ENCODE measurements around the gene BRINP2.
"Not testable (repeated sequence)": the region's sequence is repeated elsewhere in the genome, so short reads cannot be mapped to it uniquely, and the experiment has no call there.

The BRINP2 gene

GRCh38 chr1:177306019-177306415 lies 135.3 kb downstream of the BRINP2 start:
- Histone ChIP-seq H3K27ac (no peak overlapping the region), H3K9ac (no peak overlapping the region)
- TF ChIP-seq Cebpa-rat (IDR thresholded peaks at IDR 0.05) = no peak

DNA sequence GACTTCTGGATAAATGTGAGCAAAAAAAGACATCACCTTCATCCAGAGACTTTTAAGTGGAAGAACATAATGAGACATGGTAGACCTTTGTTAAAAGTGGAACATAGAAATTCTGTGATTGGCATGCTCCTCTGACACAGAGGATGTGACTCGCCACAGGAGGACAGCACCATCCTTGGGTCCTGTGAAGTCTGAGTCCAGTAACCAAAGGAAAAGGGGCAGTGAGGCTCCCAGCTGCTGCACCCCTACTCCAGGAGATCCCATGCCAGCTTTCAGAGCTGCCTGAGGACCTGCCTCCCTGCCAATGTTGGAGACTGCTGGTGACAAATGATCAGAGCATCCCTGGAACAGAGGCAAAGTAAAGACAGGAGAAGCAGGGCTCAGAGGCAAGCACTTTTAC lies 136.2 kb downstream of the BRINP2 start:
- H3K36me3 ChIP-seq = no peaks in the 10 kb centered on the region

More at GRCh38 chr1:177306019-177306415, 135.3 kb downstream of the BRINP2 start:
- Histone ChIP-seq H3K4me1 (no peaks in the 10 kb centered on the region), H3K9me3 (no peaks in the 10 kb centered on the region), H3K4me3 (no peak overlapping the region), H3K36me3 (no peaks in the 10 kb centered on the region), H3K27me3 (no peaks in the 10 kb centered on the region), H4K20me1 (no peaks in the 10 kb centered on the region), H3K4me2 (no peak overlapping the region)

DNA sequence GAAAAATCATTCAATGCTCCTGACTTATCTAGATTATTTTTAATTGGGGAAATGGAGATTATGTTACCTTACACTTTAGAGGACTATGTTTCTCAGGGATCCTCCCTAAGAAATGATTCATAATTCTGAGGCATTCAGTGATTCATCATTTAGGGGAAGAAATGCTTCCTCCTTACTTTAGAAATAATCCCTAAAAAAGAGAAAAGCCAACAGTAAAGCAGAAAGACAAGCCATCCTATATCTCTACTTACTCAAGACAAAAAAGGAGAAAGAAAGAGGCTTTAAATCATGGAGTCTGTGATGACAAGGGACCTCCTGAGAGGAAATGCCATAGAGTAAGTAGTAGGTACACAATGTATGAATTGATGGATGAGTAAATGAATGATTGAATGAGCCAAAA lies 137.0 kb downstream of the BRINP2 start:
- H3K27ac ChIP-seq = no peak overlapping the region

More for the DNA sequence above, 136.2 kb downstream of the BRINP2 start:
- Histone ChIP-seq H3K4me2 (no peak overlapping the region), H3K9ac (no peak overlapping the region), H3K4me3 (no peak overlapping the region), H3K27me3 (no peaks in the 10 kb centered on the region), H3K4me1 (no peaks in the 10 kb centered on the region), H3K27ac (no peak overlapping the region), H3K9me3 (no peaks in the 10 kb centered on the region), H4K20me1 (no peaks in the 10 kb centered on the region)
- TF ChIP-seq Cebpa-rat (IDR thresholded peaks at IDR 0.05) = no peak

GRCh38 chr1:177309880-177310279 lies 139.1 kb downstream of the BRINP2 start:
- TF ChIP-seq Cebpa-rat (IDR thresholded peaks at IDR 0.05) = no peak
- Histone ChIP-seq H3K36me3 (no peaks in the 10 kb centered on the region), H3K4me1 (no peaks in the 10 kb centered on the region), H3K9ac (no peak overlapping the region), H3K4me3 (no peak overlapping the region), H3K4me2 (no peak overlapping the region), H3K9me3 (no peaks in the 10 kb centered on the region), H3K27ac (no peak overlapping the region), H4K20me1 (no peaks in the 10 kb centered on the region), H3K27me3 (no peaks in the 10 kb centered on the region)

More for the DNA sequence above, 137.0 kb downstream of the BRINP2 start:
- Histone ChIP-seq H3K4me1 (no peaks in the 10 kb centered on the region), H3K9ac (no peak overlapping the region), H4K20me1 (no peaks in the 10 kb centered on the region), H3K27me3 (no peaks in the 10 kb centered on the region), H3K4me3 (no peak overlapping the region), H3K4me2 (no peak overlapping the region), H3K9me3 (no peaks in the 10 kb centered on the region), H3K36me3 (no peaks in the 10 kb centered on the region)
- TF ChIP-seq Cebpa-rat (IDR thresholded peaks at IDR 0.05) = no peak

DNA sequence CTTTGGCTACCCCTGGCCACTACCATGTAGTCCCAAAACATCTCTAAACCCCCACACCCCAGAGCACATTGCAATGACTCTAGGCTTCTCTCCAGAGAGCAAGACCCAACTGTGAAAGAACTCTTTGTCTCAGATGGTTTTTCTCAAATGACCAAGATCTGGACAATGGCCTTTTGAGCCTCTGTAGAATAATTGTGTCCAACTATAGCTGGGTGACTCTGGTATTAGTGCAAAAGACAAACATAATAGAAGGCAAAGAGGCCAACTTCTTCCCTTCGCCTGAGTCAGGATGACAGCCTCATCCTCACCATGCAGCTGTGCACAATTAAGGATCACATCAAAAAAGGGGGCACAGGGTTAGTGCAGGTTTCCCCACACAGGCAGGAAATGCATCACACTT lies 139.6 kb downstream of the BRINP2 start:
- H3K36me3 ChIP-seq = no peaks in the 10 kb centered on the region
- no peaks in the 10 kb centered on the region for H4K20me1 ChIP-seq
- no peak overlapping the region for H3K27ac ChIP-seq
- H3K27me3 ChIP-seq = no peaks in the 10 kb centered on the region
- H3K4me3 ChIP-seq = no peak overlapping the region
- H3K9ac ChIP-seq = no peak overlapping the region
- no peak for TF ChIP-seq Cebpa-rat (IDR thresholded peaks at IDR 0.05)
- no peak overlapping the region for H3K4me2 ChIP-seq
- no peaks in the 10 kb centered on the region for H3K9me3 ChIP-seq
- no peaks in the 10 kb centered on the region for H3K4me1 ChIP-seq

DNA sequence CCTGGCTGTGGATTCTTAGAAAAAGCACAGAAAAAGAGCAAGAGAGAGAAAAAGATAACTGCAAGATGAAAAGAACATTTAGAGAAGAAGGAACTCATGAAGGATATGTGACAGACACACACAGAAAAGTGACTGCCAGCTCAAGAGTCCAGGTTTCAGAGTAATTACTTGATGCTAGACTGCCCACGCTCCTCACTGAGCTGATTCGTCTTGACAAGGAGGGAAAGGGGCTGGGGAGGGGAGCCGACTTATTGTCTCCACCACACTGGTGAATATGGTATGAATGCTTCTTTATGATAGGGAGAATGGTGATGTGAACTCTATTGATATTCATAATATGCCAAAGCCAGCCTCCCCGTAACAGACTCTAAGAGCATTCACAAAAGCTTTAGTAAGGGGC lies 140.4 kb downstream of the BRINP2 start:
- Histone ChIP-seq H3K4me1 (no peaks in the 10 kb centered on the region), H3K9me3 (no peaks in the 10 kb centered on the region), H3K27ac (no peak overlapping the region), H4K20me1 (no peaks in the 10 kb centered on the region), H3K9ac (no peak overlapping the region), H3K36me3 (no peaks in the 10 kb centered on the region), H3K4me2 (no peak overlapping the region), H3K4me3 (no peak overlapping the region), H3K27me3 (no peaks in the 10 kb centered on the region)
- TF ChIP-seq Cebpa-rat (IDR thresholded peaks at IDR 0.05) = no peak

- H3K4me1 ChIP-seq = no peaks in the 10 kb centered on the region
- no peak for TF ChIP-seq Cebpa-rat (IDR thresholded peaks at IDR 0.05)
- H3K9me3 ChIP-seq = no peaks in the 10 kb centered on the region
- no peak overlapping the region for H3K27ac ChIP-seq
- no peak overlapping the region for H3K9ac ChIP-seq
- H4K20me1 ChIP-seq = no peaks in the 10 kb centered on the region
- no peaks in the 10 kb centered on the region for H3K27me3 ChIP-seq
- no peak overlapping the region for H3K4me2 ChIP-seq
- no peaks in the 10 kb centered on the region for H3K36me3 ChIP-seq
- H3K4me3 ChIP-seq = no peak overlapping the region
Observed at GRCh38 chr1:177311586-177311985, 140.8 kb downstream of the BRINP2 start.

DNA sequence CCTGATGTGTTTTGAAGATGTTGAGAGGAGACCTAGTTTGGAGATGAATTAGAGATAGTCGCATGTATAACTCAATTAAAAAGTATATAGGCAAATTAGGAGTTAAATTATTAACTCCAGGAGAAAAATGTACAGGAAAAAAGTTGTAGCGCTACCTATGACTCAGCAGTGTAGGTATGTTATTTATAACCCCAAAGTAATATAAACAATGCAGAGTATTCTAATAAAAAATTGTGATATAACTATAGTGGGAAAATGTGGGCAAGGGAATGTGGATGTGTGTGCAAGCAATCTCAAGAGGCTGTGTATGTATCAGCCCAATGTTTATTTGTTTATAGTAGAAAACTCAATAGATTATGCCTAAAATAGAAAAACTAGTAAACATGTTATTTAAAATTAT lies 144.5 kb downstream of the BRINP2 start:
- no peak overlapping the region for H3K4me3 ChIP-seq
- H3K4me2 ChIP-seq = no peak overlapping the region
- no peak for TF ChIP-seq Cebpa-rat (IDR thresholded peaks at IDR 0.05)
- no peaks in the 10 kb centered on the region for H3K27me3 ChIP-seq
- H3K36me3 ChIP-seq = no peaks in the 10 kb centered on the region
- H4K20me1 ChIP-seq = no peaks in the 10 kb centered on the region
- no peaks in the 10 kb centered on the region for H3K4me1 ChIP-seq
- H3K9me3 ChIP-seq = no peaks in the 10 kb centered on the region
- no peak overlapping the region for H3K9ac ChIP-seq
- H3K27ac ChIP-seq = no peak overlapping the region

- Histone ChIP-seq H3K4me1 (no peaks in the 10 kb centered on the region), H3K36me3 (no peaks in the 10 kb centered on the region), H3K4me3 (no peak overlapping the region), H3K27me3 (no peaks in the 10 kb centered on the region), H3K4me2 (no peak overlapping the region), H3K9me3 (no peaks in the 10 kb centered on the region), H4K20me1 (no peaks in the 10 kb centered on the region), H3K27ac (no peak overlapping the region), H3K9ac (no peak overlapping the region)
- TF ChIP-seq Cebpa-rat (IDR thresholded peaks at IDR 0.05) = no peak
Observed at GRCh38 chr1:177315761-177316160, 145.0 kb downstream of the BRINP2 start.

- H3K9ac ChIP-seq, H3K4me1 ChIP-seq, H4K20me1 ChIP-seq, H3K27ac ChIP-seq, H3K9me3 ChIP-seq, H3K27me3 ChIP-seq, H3K36me3 ChIP-seq, H3K4me3 ChIP-seq, H3K4me2 ChIP-seq: not testable (repeated sequence)
Observed at GRCh38 chr1:177321434-177321833, 150.7 kb downstream of the BRINP2 start.

DNA sequence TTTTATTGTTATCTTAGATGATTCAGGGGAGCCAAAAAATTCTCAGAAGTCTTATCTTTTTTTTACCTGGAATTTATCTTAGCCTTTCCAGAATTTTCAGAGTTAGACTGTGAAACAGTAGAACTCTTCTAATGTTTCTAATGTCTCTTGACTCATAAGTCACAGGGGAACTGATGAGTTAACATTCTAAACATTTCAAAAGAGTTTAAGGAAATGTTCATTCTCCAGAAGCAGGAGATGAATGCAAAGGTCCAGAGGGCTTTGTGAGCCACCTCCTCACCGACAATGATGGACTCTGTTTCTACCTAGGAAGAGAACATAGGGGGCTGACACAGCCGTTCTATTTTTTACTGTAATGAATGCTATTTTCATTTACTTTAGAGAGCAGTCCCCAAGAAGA lies 157.5 kb downstream of the BRINP2 start:
- Histone ChIP-seq H3K4me2 (no peak overlapping the region), H4K20me1 (no peaks in the 10 kb centered on the region), H3K36me3 (no peaks in the 10 kb centered on the region), H3K9ac (no peak overlapping the region), H3K27ac (no peak overlapping the region), H3K4me3 (no peak overlapping the region), H3K9me3 (no peaks in the 10 kb centered on the region; the same call in 1 of the 2 replicates), H3K4me1 (no peaks in the 10 kb centered on the region), H3K27me3 (no peaks in the 10 kb centered on the region)
- no peak for TF ChIP-seq Cebpa-rat (IDR thresholded peaks at IDR 0.05)

Data from BLaER1 (cell line).